22Rv1 (cell line): ENCODE measurements around the gene OLFML2A.

ENCODE experiments used
- CTCF ChIP-seq: fragments of 450-650 bp; IDR thresholded peaks from 2 replicates; pipeline ENCODE4 v1.5.1; 2017; ENCODE audit warnings: mild to moderate bottlenecking
- ZFX ChIP-seq: fragments of 450-650 bp; IDR thresholded peaks from 2 replicates; pipeline ENCODE4 v1.6.1; 2017; ENCODE audit warnings: antibody characterized with exemption, borderline replicate concordance

GRCh38 chr9:124762633-124763032, 14.3 kb upstream of the OLFML2A start:
- TF ChIP-seq CTCF (no peak), ZFX (no peak)
